Activated T-helper 1 cell treated with Interleukin-2 at 50 U/mL for 16 hours (primary cell): ENCODE measurements around the gene SOX4.
"Not testable (repeated sequence)": the region's sequence is repeated elsewhere in the genome, so short reads cannot be mapped to it uniquely, and the experiment has no call there.

Source experiments
- DNase-seq: peaks from one replicate; pipeline ENCODE4 v3.0.0-alpha.2; 2020; ENCODE audit warnings: low read depth

The SOX4 gene

DNA sequence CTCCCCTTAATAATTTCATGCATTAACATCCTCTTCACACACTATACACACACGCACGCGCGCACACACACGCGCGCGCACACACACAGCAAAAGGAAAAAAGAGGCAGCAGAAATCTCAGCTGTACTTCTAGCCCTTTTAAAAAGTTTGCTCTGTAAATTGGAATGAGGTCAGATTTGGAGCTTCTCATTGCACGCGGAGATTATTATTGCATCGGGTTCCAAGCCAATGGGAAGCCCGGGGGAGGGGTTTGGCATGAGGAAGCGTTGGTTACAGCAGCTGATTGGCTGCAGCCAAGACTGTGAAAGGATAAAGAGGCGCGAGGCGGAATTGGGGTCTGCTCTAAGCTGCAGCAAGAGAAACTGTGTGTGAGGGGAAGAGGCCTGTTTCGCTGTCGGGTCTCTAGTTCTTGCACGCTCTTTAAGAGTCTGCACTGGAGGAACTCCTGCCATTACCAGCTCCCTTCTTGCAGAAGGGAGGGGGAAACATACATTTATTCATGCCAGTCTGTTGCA, at the start of gene SOX4:
SOX4 (plus strand) TSS at position 340 of the 515 bp plus-strand sequence. CDS start 784 bp downstream, outside the sequence.
- DNase-seq: no peak

DNA sequence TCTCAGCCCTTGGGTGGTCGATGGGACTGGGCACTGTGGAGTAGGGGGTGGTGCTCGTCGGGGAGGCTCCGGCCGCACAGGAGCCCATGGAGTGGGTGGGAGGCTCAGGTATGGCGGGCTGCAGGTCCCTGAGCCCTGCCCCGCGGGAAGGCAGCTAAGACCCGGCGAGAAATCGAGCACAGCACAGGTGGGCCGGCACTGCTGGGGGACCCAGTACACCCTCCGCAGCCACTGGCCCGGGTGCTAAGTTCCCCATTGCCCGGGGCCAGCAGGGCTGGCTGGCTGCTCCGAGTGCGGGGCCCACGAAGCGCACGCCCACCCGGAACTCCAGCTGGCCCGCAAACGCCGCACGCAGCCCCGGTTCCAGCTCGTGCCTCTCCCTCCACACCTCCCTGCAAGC, 41.3 kb upstream of the SOX4 start:
- not testable (repeated sequence) for DNase-seq

GRCh38 chr6:21554286-21554685, 39.3 kb upstream of the SOX4 start:
- DNase-seq: no peak

DNA sequence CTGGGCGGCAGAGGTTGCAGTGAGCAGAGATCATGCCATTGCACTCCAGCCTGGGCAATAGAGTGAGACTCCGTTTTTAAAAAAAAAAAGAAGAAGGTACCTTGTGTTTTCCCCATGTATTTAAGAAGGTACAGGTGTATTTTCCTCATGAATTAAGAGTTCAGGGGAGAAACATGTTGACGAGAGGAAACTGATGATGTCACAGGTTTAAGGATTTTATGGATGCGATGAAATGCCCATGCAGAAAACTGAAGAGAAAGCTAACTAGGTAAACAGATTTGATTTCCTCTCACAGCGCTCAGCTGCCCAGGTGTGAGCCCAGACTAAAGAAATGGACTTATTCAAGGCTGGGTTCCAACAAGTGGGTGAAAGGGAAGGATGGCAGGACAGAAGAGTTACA, 38.4 kb upstream of the SOX4 start:
- no peak for DNase-seq

DNA sequence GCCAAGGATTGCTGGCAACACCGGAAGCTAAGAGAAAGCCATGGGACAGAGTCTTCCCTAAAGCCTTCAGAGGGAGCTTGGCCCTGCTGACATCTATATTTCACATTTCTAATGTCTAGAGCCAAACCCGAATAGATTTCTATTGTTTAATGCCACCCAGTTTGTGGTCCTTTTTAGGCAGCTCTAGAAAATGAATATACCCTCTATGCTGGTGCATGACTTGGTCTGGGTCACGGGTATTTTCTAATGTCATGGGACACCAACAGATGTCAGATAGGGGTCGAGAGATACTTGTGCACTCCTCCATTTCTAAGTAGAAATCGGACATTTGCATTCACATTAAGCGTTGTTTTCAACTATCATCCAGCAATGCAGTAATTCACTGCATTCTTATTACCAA, 37.0 kb upstream of the SOX4 start:
- no peak for DNase-seq

DNA sequence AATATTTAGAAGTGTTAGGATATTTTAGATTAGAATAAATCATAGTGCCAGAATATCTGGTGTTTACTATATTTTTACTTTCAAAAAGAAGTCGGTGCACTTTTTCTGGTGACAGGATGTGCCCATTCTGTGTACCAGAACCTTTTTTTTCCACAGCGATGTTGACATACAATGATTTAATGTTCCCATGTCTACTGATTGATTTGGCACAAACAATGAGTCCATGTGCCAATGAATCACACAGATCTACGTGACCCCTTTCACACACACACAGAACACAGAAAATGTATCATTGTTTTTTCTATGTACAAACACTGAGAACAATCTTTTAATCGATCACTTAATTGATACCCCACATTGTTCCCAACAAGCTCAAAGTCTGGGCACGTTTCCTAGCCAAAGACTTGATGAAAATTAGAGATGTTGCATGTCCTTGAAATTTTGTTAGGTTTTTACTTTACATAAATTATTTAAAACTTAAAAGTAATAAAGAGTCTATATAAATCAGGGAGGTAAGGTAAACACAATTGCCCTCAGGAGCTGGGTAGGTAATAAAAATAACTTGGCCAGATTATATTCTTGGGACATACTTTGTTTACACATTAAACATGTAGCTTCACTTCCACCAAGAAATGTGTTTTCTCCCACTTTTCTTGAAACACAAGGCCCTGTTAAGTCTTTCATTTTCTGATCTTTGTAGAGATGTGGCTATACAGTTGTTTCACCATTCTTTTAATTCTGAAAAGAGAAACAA, 36.4 kb upstream of the SOX4 start:
- DNase-seq: no peak

GRCh38 chr6:21559238-21559637, 34.3 kb upstream of the SOX4 start:
- no peak for DNase-seq

DNA sequence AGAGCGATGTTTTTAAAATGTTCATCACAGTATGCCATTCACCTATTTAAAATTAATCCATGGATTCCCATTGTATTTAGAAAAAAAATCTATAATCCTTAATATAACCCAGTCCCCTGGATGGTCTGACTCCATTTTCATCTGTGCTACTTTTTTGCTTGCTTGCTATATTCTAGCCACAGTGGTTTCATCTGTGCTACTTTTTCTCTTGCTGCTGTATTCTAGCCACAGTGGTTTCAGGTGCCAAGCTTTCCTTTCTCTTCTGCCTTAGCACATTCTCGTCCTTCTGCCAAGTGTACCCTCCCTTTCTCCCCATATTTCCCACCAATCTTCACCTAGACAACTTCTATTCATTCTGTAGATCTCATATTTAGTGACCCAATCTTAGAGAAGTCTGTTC, 33.3 kb upstream of the SOX4 start:
- DNase-seq: no peak

DNA sequence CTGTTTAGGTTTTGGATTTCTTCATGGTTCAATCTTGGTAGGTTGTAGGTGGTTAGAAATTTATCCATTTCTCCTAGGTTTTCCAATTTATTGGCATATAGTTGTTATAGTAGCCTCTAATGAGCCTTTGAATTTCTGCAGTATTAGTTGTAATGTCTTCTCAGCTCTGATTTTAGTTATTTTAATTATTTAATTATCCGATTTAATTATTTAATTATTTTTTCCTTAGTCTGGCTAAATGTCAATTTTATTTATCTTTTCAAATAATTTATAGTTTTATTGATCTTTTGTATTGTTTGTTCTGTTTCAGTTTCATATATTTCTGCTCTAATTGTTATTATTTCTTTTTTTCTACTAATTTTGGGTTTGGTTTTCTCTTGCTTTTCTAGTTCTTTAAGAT, 28.1 kb upstream of the SOX4 start:
- DNase-seq: no peak

GRCh38 chr6:21578523-21578922, 15.0 kb upstream of the SOX4 start:
- no peak for DNase-seq

DNA sequence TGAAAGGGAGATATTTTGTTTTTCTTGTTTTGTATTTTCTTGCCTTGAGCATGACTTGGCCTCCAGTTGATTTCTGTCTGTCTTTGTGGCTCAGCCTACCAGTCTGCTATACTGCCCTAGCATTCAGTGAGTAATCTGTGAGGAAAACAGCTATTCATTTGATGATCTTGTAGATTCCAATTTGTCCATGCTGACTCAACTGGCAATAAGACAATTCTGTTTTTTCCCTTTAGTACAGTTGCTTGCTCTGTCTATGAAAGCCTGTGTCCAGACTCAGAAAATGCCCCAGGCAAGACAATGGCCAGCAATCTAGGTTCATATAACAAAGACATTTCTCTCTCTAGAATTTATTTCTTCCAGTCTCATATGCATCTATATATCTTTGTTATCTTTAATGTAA, 10.9 kb upstream of the SOX4 start:
- DNase-seq: no peak

DNA sequence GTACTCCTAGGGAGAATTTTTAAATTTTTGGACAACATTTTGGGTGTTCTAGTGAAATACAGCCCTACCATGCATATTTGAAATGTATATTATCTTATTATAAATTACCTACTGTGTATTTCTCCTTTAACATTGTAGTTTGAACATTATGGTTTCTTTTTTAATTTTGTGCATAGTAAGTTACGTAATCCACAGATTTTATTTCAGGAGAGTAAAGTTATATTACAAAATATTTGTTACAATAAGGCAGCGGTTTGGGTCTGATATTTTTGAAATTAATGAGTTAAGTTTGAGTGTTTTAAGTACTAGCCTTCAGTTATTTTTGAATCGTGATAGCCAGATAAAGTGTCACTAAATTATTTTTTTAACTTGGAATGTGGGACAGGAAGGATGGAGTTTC, 7.3 kb upstream of the SOX4 start:
- DNase-seq: no peak

DNA sequence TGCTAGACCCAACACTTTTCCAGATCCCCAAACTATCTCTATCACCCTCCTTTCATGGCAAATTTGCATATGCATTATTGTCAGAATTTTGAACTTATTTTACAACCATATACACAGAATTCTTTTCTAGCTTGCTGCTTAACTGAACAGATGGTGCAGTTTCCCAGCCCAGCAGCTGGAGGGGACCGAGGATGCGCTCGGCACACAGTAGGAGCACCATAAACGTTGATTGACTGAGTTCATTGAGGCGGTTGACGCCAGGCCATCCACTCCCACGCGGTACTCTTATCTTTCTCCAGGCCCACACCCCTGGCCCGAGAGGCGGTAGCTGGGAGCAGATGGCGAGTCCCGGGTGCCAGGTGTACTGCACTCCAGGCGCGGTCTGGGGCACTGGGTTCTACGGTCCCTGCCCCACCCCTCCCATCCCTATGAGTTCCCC, 6.8 kb upstream of the SOX4 start:
- no peak for DNase-seq

DNA sequence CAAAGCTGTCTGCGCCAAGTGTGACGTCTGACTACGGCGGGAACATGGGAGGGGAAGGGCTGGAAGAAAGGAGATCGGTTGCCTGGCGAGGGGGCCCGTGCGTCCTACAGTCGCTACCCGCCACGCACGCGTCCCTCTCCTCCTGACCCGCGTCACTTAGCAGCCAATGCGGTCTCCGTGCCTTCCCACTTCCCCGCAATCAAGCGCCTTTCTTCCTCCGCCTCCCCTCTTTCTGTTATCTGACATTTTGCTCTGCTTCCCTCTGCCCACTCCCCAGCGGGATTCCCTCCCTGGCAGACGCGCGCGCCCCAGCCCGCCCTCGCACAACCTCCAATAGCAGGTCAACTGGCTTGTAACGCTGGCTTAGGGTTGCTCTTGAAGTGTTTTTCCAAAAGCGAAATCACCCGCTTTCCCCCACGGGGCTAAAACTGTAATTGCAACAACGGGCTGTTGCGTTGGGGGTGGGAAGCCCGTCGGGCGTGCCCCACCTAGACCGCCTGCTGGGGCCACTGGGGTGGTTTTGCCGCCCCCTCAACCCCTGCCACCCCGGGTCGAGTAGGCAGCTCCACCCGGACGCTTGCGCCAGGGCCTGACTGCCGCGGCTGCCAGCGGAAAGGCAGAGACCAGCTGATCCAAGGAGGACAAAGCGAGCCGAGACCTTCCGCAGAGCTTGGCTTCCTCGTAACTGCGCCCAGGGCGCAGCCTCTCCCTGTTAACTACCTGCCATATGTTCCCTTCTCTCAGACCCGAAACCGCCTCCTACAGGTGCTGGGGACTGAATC, 6.2 kb upstream of the SOX4 start:
- DNase-seq: no peak

DNA sequence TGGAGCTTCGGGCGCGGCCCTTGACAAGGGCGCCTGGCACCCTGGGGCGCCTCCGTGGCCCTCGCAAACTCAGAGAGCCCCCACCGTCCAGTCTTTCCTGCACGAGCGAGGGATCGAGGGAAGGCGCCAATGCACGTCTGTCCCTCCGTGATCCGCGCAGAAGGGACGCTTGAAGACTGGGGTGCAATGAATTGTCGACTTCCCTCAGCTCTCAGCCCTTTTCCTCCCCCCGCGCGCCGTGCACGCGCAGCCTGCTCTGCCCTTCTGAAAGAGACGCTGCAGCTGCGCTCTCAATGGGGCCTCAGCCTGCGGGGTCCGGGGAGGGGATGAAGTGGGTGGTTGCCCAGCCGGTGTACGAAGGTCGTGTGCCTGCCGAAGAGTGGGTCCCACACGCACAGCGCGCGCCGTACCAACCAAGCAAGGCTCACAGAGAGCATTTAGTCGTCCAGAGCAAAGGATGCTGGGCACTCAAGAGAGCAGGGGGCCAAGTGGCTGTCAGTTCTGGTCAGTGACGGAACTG, 5.5 kb upstream of the SOX4 start:
- no peak for DNase-seq

DNA sequence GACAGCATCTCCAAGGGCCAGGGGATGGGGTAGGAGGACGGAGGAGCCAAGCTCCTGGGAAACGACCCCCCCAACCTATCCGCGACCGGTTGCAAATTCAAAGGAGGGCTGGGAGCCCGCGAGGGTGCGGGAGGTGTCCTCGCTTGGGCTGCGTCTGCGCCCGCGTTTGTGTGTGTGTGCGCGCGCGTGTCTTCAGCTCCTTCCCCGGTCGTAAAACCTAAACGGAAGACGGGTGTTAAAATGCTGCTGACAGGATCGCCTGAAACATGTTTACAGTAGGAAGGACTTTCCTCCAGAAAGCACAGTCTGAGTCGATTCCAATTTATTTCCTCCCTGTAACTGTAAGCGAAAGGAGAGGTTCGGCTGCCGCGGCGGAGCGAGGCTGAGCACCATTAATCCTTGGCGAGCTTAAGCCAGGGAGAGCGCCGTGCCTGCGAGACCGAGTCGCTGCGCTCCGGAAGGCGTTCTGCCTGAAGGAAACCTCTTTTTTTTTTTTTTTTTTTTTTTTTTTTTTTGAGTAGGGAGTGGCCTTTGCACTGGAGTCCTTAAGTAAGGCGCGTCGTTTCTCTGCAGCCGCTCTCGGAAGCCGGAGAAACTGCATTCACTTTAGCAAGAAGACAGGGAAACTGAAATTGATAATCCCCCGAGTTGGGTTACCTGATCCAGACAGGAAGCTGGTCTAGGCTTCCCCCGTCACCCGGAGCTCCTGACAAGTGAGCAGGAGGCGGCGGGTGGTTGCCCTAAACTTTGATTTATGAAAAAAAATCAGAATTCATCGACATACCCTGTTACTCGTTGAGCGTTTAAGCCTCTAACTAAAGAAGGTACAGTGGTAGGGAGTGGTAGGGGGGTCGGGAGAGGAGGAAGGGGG, 4.8 kb upstream of the SOX4 start:
- DNase-seq: no peak

DNA sequence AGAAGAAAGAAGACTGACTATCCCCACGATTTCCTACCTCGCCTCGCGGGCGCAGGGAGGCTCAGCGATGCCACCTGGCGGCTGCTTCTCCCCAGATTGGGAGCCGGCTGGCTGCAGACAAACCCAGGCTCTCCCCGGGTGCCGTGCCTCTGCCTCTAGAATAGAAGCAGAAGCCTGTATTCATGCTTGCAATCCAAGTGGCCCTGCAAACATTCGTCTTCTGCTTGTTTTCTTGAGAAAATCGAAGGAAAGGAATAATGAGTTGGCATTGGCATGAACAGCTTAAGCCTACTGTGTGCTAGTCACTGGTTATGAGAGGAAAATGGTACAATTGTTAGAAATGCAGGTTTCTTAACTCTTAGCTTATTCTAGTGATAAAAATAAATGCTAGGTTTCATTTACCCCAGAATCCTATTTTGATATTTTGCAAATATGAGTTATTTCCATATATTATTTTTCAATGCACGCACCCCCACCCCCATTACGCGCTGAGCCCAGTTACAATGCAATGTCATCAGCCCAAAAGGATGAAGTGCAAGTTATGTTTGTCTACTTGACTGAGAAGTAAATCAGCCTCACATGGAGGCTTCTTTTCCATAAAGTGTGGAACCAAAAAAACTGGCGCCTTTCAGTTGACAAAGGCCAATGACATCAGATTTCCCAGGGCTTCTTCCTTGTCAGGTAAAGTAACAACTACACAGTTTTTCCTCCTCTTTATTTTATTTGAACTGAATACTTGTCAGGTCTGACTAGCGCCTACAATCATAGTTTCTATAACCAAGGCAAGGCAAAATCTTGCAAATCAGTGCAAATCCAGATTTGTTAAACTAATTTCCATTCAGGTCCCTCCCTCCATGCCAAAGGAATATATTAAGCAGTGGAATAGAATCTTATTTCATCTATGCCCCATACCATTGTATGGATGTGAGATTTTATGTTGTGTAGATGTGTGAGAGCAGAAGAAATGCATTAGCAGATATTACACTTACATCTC, 3.9 kb upstream of the SOX4 start:
- DNase-seq: peak; percentile 45

- DNase-seq: no peak
These were observed 3.2 kb upstream of the SOX4 start for GRCh38 chr6:21590346-21590745.

DNA sequence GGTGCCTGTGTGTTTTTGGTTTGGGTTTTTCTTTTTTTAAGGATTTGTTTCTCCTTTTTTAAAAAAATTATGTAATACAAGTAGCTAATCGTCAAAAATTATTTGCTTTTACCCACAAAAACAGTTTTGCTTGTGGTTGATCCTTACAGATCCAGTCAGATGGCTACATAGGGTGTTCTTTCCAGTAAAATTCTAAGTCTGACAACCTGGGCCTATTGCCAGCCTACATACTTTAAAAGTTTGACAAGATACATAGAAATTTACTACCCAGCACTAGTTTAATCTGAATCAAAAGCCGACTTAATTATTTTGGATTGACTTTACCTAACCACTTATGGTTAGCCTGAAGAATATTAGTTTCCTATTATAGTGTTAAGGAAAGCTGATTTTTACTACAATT, 2.1 kb upstream of the SOX4 start:
- no peak for DNase-seq

DNA sequence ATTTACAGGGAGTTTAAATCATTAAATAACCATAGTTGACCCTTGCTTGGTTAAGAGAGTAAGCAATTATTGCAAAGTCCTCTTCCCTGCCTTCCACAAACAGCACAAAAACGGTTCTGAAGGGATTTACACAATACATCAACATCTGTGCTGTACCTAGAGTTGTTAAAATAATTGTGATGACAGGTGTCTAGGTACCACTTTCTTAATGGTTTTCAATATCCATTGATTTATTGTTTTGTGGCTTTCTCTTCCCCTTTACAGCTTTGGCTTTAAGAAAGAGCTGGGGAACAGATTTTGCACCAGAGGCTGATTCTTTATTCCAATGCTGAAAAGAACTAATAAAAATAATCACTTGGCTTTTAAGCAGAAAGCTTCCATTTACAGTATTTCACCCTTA, 598 bp upstream of the SOX4 start:
- no peak for DNase-seq

GRCh38 chr6:21593927-21594415, 420 bp downstream of the SOX4 start:
- no peak for DNase-seq
